Mesendoderm (in vitro differentiated cells): ENCODE measurements around the gene FKBP1A.

Experiments
- DNase-seq: peaks from one replicate; pipeline ENCODE4 v3.0.0; 2013
- H2AK5ac ChIP-seq: 2 replicates; pipeline ENCODE4 v1.6.1; 2013; ENCODE audit warnings: low read length, inconsistent platforms
- H2BK120ac ChIP-seq: 2 replicates; pipeline ENCODE4 v1.6.1; 2013; ENCODE audit warnings: low read depth, mild to moderate bottlenecking, low read length, moderate library complexity, mixed read lengths
- H2BK15ac ChIP-seq: replicated peaks from 2 replicates; pipeline ENCODE4 v1.6.1; 2013; ENCODE audit warnings: low read depth, mild to moderate bottlenecking, moderate library complexity
- H2BK5ac ChIP-seq: 2 replicates; pipeline ENCODE4 v1.6.1; 2013; ENCODE audit warnings: low read length, inconsistent platforms
- H3K18ac ChIP-seq: 2 replicates; pipeline ENCODE4 v1.6.1; 2013; ENCODE audit warnings: mild to moderate bottlenecking, low read length, mixed read lengths
- H3K23ac ChIP-seq: one replicate; pipeline ENCODE4 v1.6.1; 2013; ENCODE audit warnings: low read length
- H3K27ac ChIP-seq: 2 replicates; pipeline ENCODE4 v1.5.1; 2013; ENCODE audit warnings: low read depth, mild to moderate bottlenecking, inconsistent platforms, low read length, moderate library complexity
- H3K27me3 ChIP-seq: 2 replicates; pipeline ENCODE4 v1.6.1; 2013; ENCODE audit warnings: low read length, control low read depth, mild to moderate bottlenecking, inconsistent platforms; ENCODE audit not compliant: insufficient read depth, poor library complexity
- H3K36me3 ChIP-seq: 2 replicates; pipeline ENCODE4 v1.6.1; 2013; ENCODE audit warnings: low read length, inconsistent platforms; ENCODE audit not compliant: control insufficient read depth, insufficient read depth
- H3K4ac ChIP-seq: one replicate; pipeline ENCODE4 v1.6.1; 2013; ENCODE audit warnings: low read depth, mild to moderate bottlenecking, low read length, moderate library complexity
- H3K4me1 ChIP-seq: 2 replicates; pipeline ENCODE4 v1.6.1; 2013; ENCODE audit warnings: low read depth, low read length, inconsistent platforms; ENCODE audit not compliant: control insufficient read depth
- H3K4me2 ChIP-seq: 2 replicates; pipeline ENCODE4 v1.6.1; 2013; ENCODE audit warnings: low read length
- H3K4me3 ChIP-seq: 2 replicates; pipeline ENCODE4 v1.5.1; 2013; ENCODE audit warnings: mild to moderate bottlenecking, low read length
- H3K56ac ChIP-seq: one replicate; pipeline ENCODE4 v1.6.1; 2013; ENCODE audit warnings: low read length
- H3K79me1 ChIP-seq: 2 replicates; pipeline ENCODE4 v1.6.1; 2013; ENCODE audit warnings: low read length, inconsistent platforms
- H3K79me2 ChIP-seq: 2 replicates; pipeline ENCODE4 v1.6.1; 2013; ENCODE audit warnings: mild to moderate bottlenecking, low read length; ENCODE audit not compliant: control insufficient read depth, insufficient read depth
- H3K9ac ChIP-seq: 2 replicates; pipeline ENCODE4 v1.6.1; 2013; ENCODE audit warnings: low read length, inconsistent platforms
- H4K5ac ChIP-seq: one replicate; pipeline ENCODE4 v1.6.1; 2013; ENCODE audit warnings: low read length
- H4K8ac ChIP-seq: one replicate; pipeline ENCODE4 v1.6.1; 2013; ENCODE audit warnings: low read depth, mild to moderate bottlenecking, control low read depth, low read length, moderate library complexity
- WGBS: extraction: QIAGEN DNeasy Blood & Tissue Kit; methylation state at CpG from one replicate; pipeline ENCODE4 v1.1.7; 2013; ENCODE audit warnings: low lambda C conversion rate, missing lambda C conversion rate; ENCODE audit not compliant: insufficient coverage; ENCODE audit errors: extremely low coverage; 5-methylcytosine and 5-hydroxymethylcytosine counted together

The FKBP1A gene

GRCh38 chr20:1336699-1337367 lies 56.0 kb downstream of the FKBP1A start:
- no peak overlapping the region for H3K56ac ChIP-seq
- no CpG with 5 or more reads among the region's 14 CpGs for WGBS
- H3K18ac ChIP-seq: no peak overlapping the region
- H2BK120ac ChIP-seq: no peak overlapping the region
- H3K27ac ChIP-seq: no peak overlapping the region
- no peak overlapping the region for H2AK5ac ChIP-seq
- no peaks in the 10 kb centered on the region for H3K36me3 ChIP-seq
- no peaks in the 10 kb centered on the region for H3K4me1 ChIP-seq
- H4K5ac ChIP-seq: no peak overlapping the region
- H3K23ac ChIP-seq: no peak overlapping the region
- H3K4me2 ChIP-seq: no peak overlapping the region
- no peaks in the 10 kb centered on the region for H3K27me3 ChIP-seq
- H3K4me3 ChIP-seq: no peak overlapping the region
- DNase-seq: no peak
- H3K4ac ChIP-seq: no peak overlapping the region
- no peak overlapping the region for H2BK15ac ChIP-seq
- H3K79me1 ChIP-seq: peaks cover under 1% of the 10 kb centered on the region
- H3K9ac ChIP-seq: no peak overlapping the region
- no peak overlapping the region for H2BK5ac ChIP-seq
- H4K8ac ChIP-seq: no peak overlapping the region
- no peaks in the 10 kb centered on the region for H3K79me2 ChIP-seq

DNA sequence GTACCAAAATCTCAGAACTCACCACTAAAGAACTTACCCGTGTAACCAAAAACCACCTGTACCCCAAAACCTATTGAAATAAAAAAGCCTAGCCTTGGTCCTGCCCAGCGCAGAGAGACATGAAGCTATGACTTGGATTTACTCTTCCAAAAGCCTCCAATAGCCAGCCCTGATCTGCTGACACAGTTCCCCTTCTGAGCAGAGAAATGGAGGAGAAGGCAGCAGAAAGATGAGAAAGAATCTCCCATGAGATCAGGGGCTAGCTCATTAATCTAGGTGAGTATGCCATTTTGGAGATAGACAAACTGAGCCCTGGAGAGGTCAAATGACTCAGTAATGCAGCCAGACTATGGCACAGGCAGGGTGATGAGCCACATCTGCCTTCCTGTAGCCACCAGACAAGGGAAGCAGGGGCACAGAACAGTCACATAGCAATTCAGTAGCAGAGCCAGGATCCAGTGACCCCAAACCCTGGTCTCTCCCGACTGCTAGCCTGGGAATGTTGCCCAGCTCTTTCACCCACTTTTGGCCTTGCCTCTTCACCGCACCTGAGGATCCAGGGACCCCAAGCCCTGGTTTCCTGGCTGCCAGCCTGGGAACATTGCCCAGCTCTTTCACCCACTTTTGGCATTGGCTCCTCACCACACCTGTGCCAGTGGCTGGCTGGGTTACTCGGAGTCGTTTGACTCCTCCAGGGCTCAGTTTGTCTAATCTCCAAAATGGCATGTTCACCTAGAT lies 56.7 kb downstream of the FKBP1A start:
- no CpG with 5 or more reads among the region's 6 CpGs for WGBS
- H4K8ac ChIP-seq: no peak overlapping the region
- no peak overlapping the region for H3K4ac ChIP-seq

DNA sequence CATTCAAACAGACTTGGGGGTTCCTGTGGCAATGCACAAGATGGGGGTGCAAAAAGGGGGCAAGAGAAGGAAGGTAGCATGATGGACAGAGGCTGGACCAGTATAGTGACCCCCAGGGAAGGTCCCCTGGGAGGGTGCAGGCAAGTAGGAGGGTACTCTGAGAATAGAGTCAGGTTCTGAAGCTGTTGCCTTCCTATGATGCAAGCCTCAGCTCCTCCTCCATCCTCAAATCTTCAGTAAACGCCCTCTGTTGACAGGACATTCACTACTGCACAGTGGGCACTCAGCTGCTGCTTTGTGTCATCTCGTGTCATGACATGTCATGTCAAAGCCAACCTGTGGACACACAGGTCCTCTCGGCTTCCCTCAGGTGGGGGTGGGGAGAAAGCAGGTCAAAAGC lies 58.1 kb downstream of the FKBP1A start:
- DNase-seq: peak; percentile 44
- Histone ChIP-seq H2BK15ac (no peak overlapping the region), H3K27me3 (no peaks in the 10 kb centered on the region), H2BK5ac (no peak overlapping the region), H2BK120ac (no peak overlapping the region), H2AK5ac (no peak overlapping the region), H4K8ac (no peak overlapping the region), H3K79me2 (peaks cover 2% of the 10 kb centered on the region), H3K79me1 (peaks cover 12% of the 10 kb centered on the region), H3K36me3 (no peaks in the 10 kb centered on the region), H3K4me2 (no peak overlapping the region), H3K56ac (no peak overlapping the region), H3K4me1 (no peaks in the 10 kb centered on the region), H3K27ac (no peak overlapping the region), H3K9ac (no peak overlapping the region), H4K5ac (no peak overlapping the region), H3K4ac (no peak overlapping the region), H3K23ac (no peak overlapping the region), H3K4me3 (no peak overlapping the region), H3K18ac (no peak overlapping the region)
- no CpG with 5 or more reads among the region's 3 CpGs for WGBS

More for the DNA sequence above, 56.7 kb downstream of the FKBP1A start:
- DNase-seq: no peak
- Histone ChIP-seq H3K27me3 (no peaks in the 10 kb centered on the region), H3K4me3 (no peak overlapping the region), H3K18ac (no peak overlapping the region), H2BK5ac (no peak overlapping the region), H2BK120ac (no peak overlapping the region), H4K5ac (no peak overlapping the region), H3K36me3 (no peaks in the 10 kb centered on the region), H2BK15ac (no peak overlapping the region), H3K27ac (no peak overlapping the region), H3K4me1 (no peaks in the 10 kb centered on the region), H3K56ac (no peak overlapping the region), H3K79me1 (peaks cover 2% of the 10 kb centered on the region), H2AK5ac (no peak overlapping the region), H3K4me2 (no peak overlapping the region), H3K9ac (no peak overlapping the region), H3K23ac (no peak overlapping the region), H3K79me2 (no peaks in the 10 kb centered on the region)

DNA sequence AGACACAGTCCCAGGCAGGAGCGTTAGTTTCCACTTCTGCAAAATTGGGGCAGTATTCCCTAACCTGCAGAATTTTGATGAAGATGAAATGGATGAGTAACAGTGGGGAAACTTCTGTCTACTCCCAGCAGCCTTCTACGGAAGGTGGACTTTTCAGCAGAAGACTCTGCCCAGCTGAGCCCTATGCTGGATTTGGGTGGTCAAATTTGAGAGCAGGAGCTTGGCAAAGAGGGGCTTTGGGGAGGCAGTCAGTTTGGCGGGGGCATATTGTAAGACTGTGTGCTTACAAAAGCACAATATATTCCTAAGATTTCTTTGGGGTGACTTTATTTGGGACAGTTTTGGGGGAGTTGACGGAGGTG lies 58.5 kb downstream of the FKBP1A start:
- no CpG with 5 or more reads among the region's 4 CpGs for WGBS
- Histone ChIP-seq H4K8ac (no peak overlapping the region), H2BK15ac (no peak overlapping the region), H3K27ac (no peak overlapping the region), H3K79me2 (peaks cover 3% of the 10 kb centered on the region), H2AK5ac (no peak overlapping the region), H2BK120ac (no peak overlapping the region), H3K4ac (no peak overlapping the region), H4K5ac (no peak overlapping the region), H3K56ac (no peak overlapping the region), H3K18ac (no peak overlapping the region), H3K9ac (no peak overlapping the region), H3K36me3 (no peaks in the 10 kb centered on the region), H3K4me1 (no peaks in the 10 kb centered on the region), H3K79me1 (peaks cover 13% of the 10 kb centered on the region), H3K4me2 (no peak overlapping the region), H3K27me3 (no peaks in the 10 kb centered on the region), H2BK5ac (no peak overlapping the region), H3K4me3 (no peak overlapping the region), H3K23ac (no peak overlapping the region)
- no peak for DNase-seq

- WGBS: no CpG with 5 or more reads among the region's 11 CpGs
- H3K56ac ChIP-seq: no peak overlapping the region
- DNase-seq: no peak
- H3K36me3 ChIP-seq: no peaks in the 10 kb centered on the region
- H3K23ac ChIP-seq: no peak overlapping the region
- H4K8ac ChIP-seq: no peak overlapping the region
- peaks cover 8% of the 10 kb centered on the region for H3K79me2 ChIP-seq
- H3K27ac ChIP-seq: no peak overlapping the region
- no peaks in the 10 kb centered on the region for H3K27me3 ChIP-seq
- H2AK5ac ChIP-seq: no peak overlapping the region
- no peak overlapping the region for H3K4ac ChIP-seq
- H3K9ac ChIP-seq: no peak overlapping the region
- H3K18ac ChIP-seq: no peak overlapping the region
- H3K79me1 ChIP-seq: peaks cover 19% of the 10 kb centered on the region
- no peak overlapping the region for H2BK5ac ChIP-seq
- H3K4me1 ChIP-seq: no peaks in the 10 kb centered on the region
- H2BK120ac ChIP-seq: no peak overlapping the region
- H3K4me2 ChIP-seq: no peak overlapping the region
- H2BK15ac ChIP-seq: no peak overlapping the region
- H4K5ac ChIP-seq: no peak overlapping the region
- H3K4me3 ChIP-seq: no peak overlapping the region
Observed at GRCh38 chr20:1333462-1334369, 59.1 kb downstream of the FKBP1A start.
